KBM-7 (cell line): ENCODE data around the gene THEMIS.
"Not testable (repeated sequence)": the region's sequence is repeated elsewhere in the genome, so short reads cannot be mapped to it uniquely, and the experiment has no call there.

Experiments
- DNase-seq: peaks from one replicate; pipeline ENCODE4 v3.0.0-alpha.2; 2015
- in situ Hi-C: fragments of 300-500 bp; cut with MboI; formaldehyde crosslinking; loops from 2 replicates; pipeline ENCODE4 v1.14.3; 2020; ENCODE audit warnings: low sequenced_read_pairs, low pct_unique_long_range_greater_than_20kb, mixed read lengths

Gene THEMIS

GRCh38 chr6:127918506-127919427 lies 17.9 kb upstream of the THEMIS start:
- in situ Hi-C loops, result no loop called here
- DNase-seq, result no peak

DNA sequence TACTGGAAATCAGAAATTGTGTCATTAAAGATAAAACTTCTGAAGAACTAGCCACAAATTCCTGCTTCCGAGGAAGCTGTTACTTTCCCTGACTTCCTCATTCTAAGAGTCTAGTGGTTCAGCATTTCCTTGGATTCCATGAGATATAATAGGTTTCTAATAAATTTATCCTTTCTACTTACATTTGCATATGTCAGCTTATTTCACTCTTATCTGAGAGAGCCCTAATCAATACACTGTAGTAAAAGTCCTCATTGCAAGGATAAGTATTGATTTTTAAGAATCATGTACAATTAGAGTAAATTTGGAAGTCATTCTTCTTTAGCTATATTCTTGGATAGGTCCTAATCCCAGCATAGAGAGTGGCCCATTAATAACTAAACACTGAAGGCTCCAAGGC lies 16.9 kb upstream of the THEMIS start:
- no peak for DNase-seq
- in situ Hi-C loops, result no loop called here

- DNase-seq, result no peak
- in situ Hi-C loops, result no loop called here
Measured at GRCh38 chr6:127914240-127914639, 13.4 kb upstream of the THEMIS start.

GRCh38 chr6:127912914-127913313 lies 12.1 kb upstream of the THEMIS start:
- in situ Hi-C loops, result no loop called here
- DNase-seq, result no peak

GRCh38 chr6:127907960-127908640 lies 7.2 kb upstream of the THEMIS start:
- in situ Hi-C loops, result no loop called here
- no peak for DNase-seq

GRCh38 chr6:127904160-127904559 lies 3.3 kb upstream of the THEMIS start:
- in situ Hi-C loops, result no loop called here
- DNase-seq, result no peak

DNA sequence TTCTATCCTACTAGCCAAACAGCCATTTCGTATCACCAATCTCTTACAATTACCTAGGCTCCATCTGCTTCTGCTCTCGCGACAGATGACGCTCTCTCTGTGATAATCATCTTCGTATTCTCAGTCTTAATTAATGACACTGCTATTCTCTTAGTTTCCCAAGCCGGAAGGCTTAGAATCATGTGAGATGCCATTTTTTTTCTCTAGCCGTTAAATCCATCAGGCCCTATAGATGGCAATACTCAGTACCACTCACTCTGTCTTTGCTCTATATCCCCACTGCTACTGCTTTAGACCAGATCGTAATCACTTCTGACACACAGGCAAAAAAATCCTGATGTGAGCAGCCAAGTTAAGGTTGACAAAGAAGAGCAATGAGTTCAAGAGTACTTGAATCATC lies 2.1 kb upstream of the THEMIS start:
- in situ Hi-C loops, result no loop called here
- no peak for DNase-seq

DNA sequence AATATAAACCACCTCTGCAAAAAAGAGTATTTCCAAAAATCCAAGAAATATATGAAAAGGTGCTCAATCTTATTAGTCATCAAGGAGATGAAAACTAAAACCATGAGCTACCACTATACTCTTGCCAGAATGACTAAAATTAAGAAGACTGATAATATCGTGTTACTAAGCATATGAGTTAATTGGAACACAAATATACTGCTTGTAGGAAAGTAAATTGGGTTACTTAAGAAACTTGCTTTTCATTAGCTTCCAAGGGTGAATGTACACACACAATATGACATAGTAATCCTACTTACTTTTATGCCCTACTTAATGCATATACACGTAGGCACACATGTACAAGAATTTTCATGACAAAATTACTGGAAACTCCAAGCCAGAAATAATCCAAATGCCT lies 3.4 kb downstream of the THEMIS start:
- in situ Hi-C loops, result no loop called here
- no peak for DNase-seq

DNA sequence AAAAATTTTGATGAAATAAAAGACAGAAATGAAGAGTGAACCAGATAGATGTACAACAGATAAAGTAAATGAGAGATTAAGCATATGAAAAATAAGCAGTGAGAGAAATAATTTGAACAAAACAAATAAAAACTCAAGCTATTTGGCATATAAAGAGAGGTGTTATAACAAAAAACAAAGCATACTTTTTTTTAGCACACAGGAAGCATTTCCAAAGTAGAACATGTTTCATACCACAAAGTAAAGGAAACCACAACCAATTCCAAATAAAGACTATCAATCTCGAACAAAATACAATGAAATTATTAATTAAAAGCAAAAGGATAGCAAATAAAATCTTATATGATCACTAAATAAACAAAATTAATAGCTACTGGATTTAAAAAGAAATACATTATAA lies 6.8 kb downstream of the THEMIS start:
- in situ Hi-C loops, result no loop called here
- no peak for DNase-seq

GRCh38 chr6:127893541-127893940 lies 7.3 kb downstream of the THEMIS start:
- DNase-seq, result no peak
- in situ Hi-C loops, result no loop called here

GRCh38 chr6:127891731-127892326 lies 9.0 kb downstream of the THEMIS start:
- in situ Hi-C loops, result no loop called here
- no peak for DNase-seq

DNA sequence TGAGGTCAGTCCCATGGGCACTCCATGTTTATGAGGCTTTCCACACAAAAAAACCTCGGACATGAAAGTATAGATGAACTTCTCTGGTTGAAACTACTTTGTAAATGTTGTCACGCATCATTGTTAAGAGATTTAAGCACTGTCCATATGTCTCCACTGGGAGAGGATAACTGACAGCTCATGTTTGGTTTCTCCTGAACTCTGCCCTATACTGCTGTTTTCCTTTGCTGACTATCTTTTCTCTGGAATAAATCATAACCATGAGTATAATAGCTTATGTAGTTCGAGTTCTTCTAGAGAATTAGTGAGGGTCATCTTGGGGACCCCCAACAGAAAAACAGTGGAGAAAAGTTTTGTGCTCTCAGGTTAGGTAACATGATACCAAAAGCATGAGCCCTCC lies 14.3 kb downstream of the THEMIS start:
- in situ Hi-C loops, result no loop called here
- no peak for DNase-seq

- in situ Hi-C loops, result no loop called here
- DNase-seq, result no peak
Measured at GRCh38 chr6:127884134-127884533, 16.7 kb downstream of the THEMIS start.

DNA sequence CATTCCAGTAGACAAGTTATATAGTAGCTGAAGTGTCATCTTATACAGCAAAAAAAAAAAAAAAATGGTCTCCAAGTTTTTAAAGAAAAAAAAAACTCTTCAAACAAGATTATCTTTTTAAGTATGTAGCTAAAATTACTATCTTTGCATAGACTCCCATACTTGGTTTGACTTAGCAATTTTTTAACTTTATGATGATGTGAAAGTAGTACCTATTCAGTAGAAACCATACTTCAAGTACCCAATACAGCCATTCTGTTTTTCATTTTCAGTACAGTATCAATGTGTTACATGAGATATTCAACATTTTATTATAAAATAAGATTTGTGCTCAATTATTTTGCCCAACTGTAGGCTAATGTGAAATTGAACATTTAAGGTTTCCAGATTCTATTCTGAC lies 18.9 kb downstream of the THEMIS start:
- DNase-seq, in situ Hi-C loops: not testable (repeated sequence)

DNA sequence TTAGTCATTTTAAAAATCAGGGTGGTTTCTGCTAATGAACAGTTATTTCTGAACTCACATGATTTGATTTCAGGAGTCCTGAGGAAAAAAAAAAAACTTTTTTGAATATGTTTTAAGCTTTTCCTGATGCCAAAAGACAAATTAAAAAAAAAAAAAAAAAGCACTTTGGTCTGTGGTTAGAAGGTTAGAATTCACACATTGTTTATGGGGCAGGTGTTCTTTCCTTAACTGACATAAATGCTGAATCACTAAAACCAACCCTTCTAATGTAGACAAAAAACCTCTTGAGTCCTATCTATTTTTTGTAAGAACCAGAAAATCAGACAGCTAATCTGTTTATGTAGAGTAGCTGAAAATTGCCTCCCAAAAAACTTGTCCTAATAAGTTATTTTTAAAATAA lies 20.4 kb downstream of the THEMIS start:
- no peak for DNase-seq
- in situ Hi-C loops, result no loop called here

DNA sequence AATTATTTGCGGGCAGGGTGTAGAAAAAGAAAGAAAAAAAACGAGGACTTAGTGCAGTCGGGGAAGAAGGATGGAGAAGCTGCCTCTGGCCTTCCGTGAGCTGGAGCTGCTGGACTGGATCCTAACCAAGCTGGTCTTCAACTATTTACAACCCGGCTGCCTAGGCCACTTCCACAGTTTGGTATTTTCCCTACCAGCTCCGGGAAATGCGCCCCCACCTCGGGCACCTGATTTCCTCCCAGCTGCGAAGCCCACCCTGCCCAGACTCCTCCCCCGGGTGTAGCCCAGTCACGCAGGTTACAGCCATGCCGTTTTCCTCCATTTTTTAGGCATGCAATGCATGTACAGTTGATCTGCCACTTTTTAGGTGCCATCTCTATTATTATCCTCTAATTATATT lies 21.2 kb downstream of the THEMIS start:
- in situ Hi-C loops, result no loop called here
- no peak for DNase-seq

GRCh38 chr6:127878115-127878514 lies 22.7 kb downstream of the THEMIS start:
- no peak for DNase-seq
- in situ Hi-C loops, result no loop called here

DNA sequence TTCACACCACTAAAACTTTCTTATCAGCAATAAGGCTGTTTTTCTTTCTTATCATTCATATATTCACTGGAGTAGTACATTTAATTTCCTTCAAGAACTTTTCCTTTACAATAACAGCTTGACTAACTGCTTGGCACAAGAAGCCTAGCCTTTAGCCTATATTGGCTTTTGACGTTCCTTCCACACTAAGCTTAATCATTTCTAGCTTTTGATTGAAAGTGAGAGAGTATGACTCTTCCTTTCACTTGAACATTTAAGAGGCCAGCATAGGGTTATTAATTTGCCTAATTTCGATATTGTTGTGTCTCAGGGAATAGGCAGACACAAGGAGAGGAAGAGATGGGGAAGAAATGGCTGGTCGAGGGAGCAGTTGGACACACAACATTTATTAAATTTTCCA lies 23.6 kb downstream of the THEMIS start:
- DNase-seq, result no peak
- in situ Hi-C loops, result no loop called here

- in situ Hi-C loops, result no loop called here
- DNase-seq, result no peak
Measured at GRCh38 chr6:127869772-127870404, 31.0 kb downstream of the THEMIS start.

- in situ Hi-C loops, result no loop called here
- no peak for DNase-seq
Measured at GRCh38 chr6:127869183-127869582, 31.7 kb downstream of the THEMIS start.
